ENCODE data around the gene PRKAG2. TPM values are rescaled to one million over a fixed set of nuclear protein-coding genes. Genes with fewer than 3 reads are reported as not detected.

Gene PRKAG2
- total RNA-seq, 1 donor from 2014 or later = 35.4 TPM

DNA sequence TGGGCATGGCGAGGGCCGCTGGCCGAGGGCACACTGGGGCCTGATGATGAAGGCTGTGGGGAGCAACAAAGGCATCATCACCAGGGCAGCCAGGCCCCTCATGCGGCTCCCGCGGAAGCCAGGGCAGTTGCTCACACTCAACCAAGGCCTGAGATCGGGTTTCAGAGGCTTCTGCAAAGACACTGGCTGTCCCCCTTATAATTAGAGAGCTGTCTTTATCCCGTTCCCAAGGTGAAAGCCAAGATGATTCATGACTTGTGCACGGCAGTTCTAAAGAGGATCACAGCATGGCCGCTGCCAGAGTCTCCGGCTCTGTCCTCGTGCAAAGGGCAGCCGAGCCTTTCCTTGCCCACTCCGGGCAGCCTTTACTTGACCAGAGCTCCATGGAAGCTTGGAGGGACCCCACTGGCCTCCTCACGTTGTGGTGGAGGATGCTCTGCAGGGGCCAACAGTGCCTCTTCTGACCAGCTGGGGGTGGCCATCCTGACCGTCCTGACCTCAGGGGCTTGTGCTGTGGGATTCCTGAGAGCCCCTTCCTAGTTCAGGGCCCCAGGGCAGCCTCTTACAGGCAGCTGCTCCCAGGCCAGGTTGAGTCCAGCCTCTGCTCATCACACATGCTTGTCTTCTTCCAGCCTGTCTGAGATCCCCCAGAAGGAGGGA, 82.3 kb downstream of the PRKAG2 start:
- no peaks in the 10 kb centered on the region for H3K9me3 ChIP-seq
- no peaks in the 10 kb centered on the region for H3K36me3 ChIP-seq
- peak overlapping the region; percentile 80 for H3K27ac ChIP-seq
- peaks cover 64% of the 10 kb centered on the region for H3K4me1 ChIP-seq
- DNase-seq (no peak), ATAC-seq (no peak)
- no peaks in the 10 kb centered on the region for H3K27me3 ChIP-seq (ENCODE audit: low read depth)
- no peak for TF ChIP-seq CTCF (IDR thresholded peaks at IDR 0.05)
- no peak overlapping the region for H3K4me3 ChIP-seq
- intact Hi-C loops (cut with DNase I) = loop anchor here (10.0 kb wide), 1 partner anchor 140 kb away; no protein-coding TSS in a partner anchor

DNA sequence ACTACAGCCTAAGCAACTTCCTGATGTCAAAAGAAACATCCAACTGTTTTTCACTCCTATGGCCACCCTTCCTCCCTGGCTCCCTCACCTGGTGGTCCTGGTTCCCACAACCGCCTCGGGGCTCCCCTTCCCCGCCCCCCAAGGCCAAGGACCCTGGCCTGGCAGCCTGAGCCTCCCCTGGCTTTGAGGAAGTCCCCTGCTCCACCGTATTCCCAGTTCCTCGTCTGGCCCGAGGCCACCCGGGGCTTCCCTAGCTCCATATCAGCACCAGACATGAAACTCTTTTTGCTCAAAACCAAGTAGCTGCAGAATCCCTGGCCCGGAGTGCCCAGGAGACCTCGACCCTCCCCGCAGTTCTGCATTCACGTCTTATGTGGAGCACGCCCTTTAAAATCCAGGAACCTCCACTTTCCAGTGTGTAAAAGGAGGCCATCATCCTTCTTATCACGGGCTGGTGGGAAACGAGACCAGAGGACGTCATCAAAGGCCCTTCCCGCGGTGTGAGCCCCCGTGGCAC, 82.9 kb downstream of the PRKAG2 start:
- no peaks in the 10 kb centered on the region for H3K36me3 ChIP-seq
- peaks cover 64% of the 10 kb centered on the region for H3K4me1 ChIP-seq
- peak overlapping the region; percentile 80 for H3K27ac ChIP-seq
- no peak for TF ChIP-seq CTCF (IDR thresholded peaks at IDR 0.05)
- no peaks in the 10 kb centered on the region for H3K9me3 ChIP-seq
- intact Hi-C loops (cut with DNase I) = loop anchor here (10.0 kb wide), 1 partner anchor 141 kb away; no protein-coding TSS in a partner anchor
- H3K4me3 ChIP-seq = no peak overlapping the region
- ATAC-seq (peak; percentile 3 to 9), DNase-seq (no peak)
- no peaks in the 10 kb centered on the region for H3K27me3 ChIP-seq (ENCODE audit: low read depth)

DNA sequence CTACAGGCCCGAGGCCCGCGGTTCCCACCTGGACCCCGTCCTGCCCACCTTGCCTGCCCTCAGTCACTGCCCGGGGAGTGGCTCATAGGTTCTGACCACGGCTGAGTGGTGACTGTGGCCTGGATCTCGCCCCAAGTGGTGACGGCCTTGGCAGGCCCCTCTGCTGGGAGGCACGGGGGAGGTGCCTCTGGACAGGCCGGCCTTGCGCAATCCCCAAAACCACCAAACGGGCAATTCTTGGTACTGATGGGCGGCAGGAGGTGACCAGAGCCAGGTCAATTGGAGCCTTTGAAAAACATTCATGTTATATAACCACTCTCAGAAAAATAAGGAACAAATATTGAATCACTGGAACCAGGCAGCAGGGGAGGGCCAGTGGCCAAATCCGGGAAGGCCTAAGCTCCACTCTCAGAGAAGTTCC, 83.4 kb downstream of the PRKAG2 start:
- peaks cover 64% of the 10 kb centered on the region for H3K4me1 ChIP-seq
- DNase-seq (peak; percentile 87), ATAC-seq (peak; percentile 85 to 88)
- intact Hi-C loops (cut with DNase I) = loop anchor here (10.0 kb wide), 1 partner anchor 141 kb away; no protein-coding TSS in a partner anchor
- H3K36me3 ChIP-seq = no peaks in the 10 kb centered on the region
- H3K4me3 ChIP-seq = no peak overlapping the region
- no peak for TF ChIP-seq CTCF (IDR thresholded peaks at IDR 0.05)
- no peaks in the 10 kb centered on the region for H3K27me3 ChIP-seq (ENCODE audit: low read depth)
- peak overlapping the region; percentile 80 for H3K27ac ChIP-seq
- H3K9me3 ChIP-seq = no peaks in the 10 kb centered on the region

DNA sequence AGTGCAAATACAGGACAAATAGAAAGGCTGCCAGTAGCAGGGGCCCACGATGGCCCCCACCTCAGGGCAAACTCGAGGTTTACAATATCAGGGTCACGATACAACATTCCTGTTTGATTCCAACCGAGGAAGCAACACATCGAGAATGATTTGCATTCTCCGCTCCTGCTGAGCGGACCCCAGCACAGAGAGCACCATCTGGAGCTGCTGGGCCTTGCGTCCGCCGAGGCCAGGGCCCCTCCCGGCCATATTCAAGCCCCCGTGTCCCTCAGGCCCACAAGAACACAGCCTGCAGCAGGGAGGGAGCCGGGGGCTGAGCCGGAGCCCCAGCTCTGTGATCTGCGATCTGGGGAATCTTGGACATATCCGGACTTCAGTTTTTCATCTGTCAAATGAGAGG, 84.3 kb downstream of the PRKAG2 start:
- ATAC-seq (no peak), DNase-seq (peak; percentile 26)
- Histone ChIP-seq H3K9me3 (no peaks in the 10 kb centered on the region), H3K27ac (no peak overlapping the region), H3K4me1 (peaks cover 58% of the 10 kb centered on the region), H3K36me3 (no peaks in the 10 kb centered on the region), H3K27me3 (ENCODE audit: low read depth) (no peaks in the 10 kb centered on the region), H3K4me3 (no peak overlapping the region)
- intact Hi-C loops (cut with DNase I) = loop anchor here (10.0 kb wide), 1 partner anchor 142 kb away; no protein-coding TSS in a partner anchor
- TF ChIP-seq CTCF (IDR thresholded peaks at IDR 0.05) = no peak

DNA sequence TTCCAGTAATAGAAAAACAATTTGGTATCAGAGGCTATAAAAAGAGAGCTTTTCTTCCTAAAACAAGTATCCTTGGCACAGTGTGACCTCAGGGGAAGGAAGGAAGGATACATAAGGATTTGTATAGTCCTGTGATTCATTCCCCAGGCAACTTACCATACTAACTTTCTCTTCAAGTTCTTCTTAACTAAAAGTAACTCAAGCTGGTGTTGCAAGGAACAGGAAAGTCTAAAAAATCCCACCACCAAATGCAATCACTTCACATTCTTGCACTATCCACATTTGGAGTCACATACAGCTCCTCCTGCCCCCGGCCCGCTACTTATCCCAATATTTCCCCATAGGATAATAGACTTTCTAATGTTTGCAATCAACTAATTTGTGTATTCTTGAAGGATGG, 84.8 kb downstream of the PRKAG2 start:
- DNase-seq (peak; percentile 19), ATAC-seq (no peak)
- no peaks in the 10 kb centered on the region for H3K9me3 ChIP-seq
- H3K27ac ChIP-seq = no peak overlapping the region
- TF ChIP-seq CTCF (IDR thresholded peaks at IDR 0.05) = no peak
- no peak overlapping the region for H3K4me3 ChIP-seq
- H3K4me1 ChIP-seq = peaks cover 52% of the 10 kb centered on the region
- H3K27me3 ChIP-seq (ENCODE audit: low read depth) = no peaks in the 10 kb centered on the region
- intact Hi-C loops (cut with DNase I) = loop anchor here (10.0 kb wide), 1 partner anchor 143 kb away; no protein-coding TSS in a partner anchor
- no peaks in the 10 kb centered on the region for H3K36me3 ChIP-seq

Data from lower lobe of right lung (tissue), 2 donors.